Measurements from ENCODE around the gene CREM.

Gene CREM

DNA sequence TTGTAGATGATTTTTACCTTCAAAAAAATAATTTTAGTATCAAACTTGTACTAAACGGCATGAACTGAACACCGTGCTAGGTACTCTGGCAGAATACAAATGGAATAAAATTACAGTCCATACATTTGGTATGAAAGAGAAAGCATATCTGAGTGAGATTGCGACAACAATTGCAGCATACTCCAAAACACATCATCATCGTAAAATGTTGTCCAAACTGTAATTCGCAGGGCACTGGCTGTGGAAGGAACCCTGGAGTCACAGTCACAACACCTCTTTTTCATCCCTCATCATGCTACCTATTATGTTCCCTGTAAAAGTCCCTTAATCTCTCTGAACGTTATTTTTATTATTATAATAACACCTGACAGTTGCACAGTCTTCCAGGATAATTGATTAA is 13.5 kb downstream of the CREM start:
- Histone ChIP-seq H3K4me2 (ENCODE audit: low read depth, low read length, poor library complexity, severe bottlenecking) (no peak overlapping the region), H4K20me1 (ENCODE audit: insufficient read depth, low read length, poor library complexity, severe bottlenecking) (no peaks in the 10 kb centered on the region), H3K27me3 (ENCODE audit: insufficient read depth, low read length, poor library complexity, severe bottlenecking) (no peaks in the 10 kb centered on the region), H3K9me3 (ENCODE audit: insufficient read depth, low read depth, low read length) (no peaks in the 10 kb centered on the region), H3K4me1 (ENCODE audit: insufficient read depth, low read length, poor library complexity, severe bottlenecking) (peaks cover 26% of the 10 kb centered on the region), H2AFZ (ENCODE audit: low read length) (no peak overlapping the region), H3K36me3 (ENCODE audit: insufficient read depth, low read length) (no peaks in the 10 kb centered on the region), H3F3A (ENCODE audit: low read depth) (no peaks in the 10 kb centered on the region), H3K9ac (ENCODE audit: low read depth, low read length, poor library complexity, severe bottlenecking) (no peak overlapping the region), H3K9me2 (replicated peaks; ENCODE audit: low read depth, low read length) (no peaks in the 10 kb centered on the region), H3K4me3 (ENCODE audit: low read length, poor library complexity, severe bottlenecking) (no peak overlapping the region), H3K79me2 (ENCODE audit: insufficient read depth, low read length) (peaks cover 37% of the 10 kb centered on the region; the same call in 1 of the 2 replicates)
- TF ChIP-seq EZH2phosphoT487 (IDR thresholded peaks at IDR 0.05; ENCODE audit: borderline replicate concordance): no peak
- TF ChIP-seq, protein P1, sequence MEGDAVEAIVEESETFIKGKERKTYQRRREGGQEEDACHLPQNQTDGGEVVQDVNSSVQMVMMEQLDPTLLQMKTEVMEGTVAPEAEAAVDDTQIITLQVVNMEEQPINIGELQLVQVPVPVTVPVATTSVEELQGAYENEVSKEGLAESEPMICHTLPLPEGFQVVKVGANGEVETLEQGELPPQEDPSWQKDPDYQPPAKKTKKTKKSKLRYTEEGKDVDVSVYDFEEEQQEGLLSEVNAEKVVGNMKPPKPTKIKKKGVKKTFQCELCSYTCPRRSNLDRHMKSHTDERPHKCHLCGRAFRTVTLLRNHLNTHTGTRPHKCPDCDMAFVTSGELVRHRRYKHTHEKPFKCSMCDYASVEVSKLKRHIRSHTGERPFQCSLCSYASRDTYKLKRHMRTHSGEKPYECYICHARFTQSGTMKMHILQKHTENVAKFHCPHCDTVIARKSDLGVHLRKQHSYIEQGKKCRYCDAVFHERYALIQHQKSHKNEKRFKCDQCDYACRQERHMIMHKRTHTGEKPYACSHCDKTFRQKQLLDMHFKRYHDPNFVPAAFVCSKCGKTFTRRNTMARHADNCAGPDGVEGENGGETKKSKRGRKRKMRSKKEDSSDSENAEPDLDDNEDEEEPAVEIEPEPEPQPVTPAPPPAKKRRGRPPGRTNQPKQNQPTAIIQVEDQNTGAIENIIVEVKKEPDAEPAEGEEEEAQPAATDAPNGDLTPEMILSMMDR (conservative IDR thresholded peaks at IDR 0.05; ENCODE audit: low read length): no peak

DNA sequence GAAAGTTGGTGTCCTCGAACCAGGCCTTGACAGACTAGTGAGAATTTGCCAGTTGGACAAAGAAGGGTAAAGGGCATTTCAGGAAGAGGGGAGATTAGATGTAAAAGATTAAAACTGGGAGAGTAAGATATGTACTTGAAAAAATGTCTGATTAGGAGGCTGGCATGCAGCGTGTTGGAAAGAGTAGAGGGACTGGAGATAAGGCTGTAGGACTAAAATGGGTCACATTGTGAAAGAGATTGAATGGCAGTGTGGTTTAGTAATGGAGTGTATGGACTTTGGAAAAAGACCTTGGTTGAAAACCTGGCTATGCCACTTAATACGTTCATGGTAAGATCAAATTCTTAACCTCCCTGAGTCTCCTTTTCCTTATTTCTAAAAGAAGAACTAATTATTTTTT is 14.1 kb downstream of the CREM start:
- H3K79me2 ChIP-seq (ENCODE audit: insufficient read depth, low read length): peaks cover 33% of the 10 kb centered on the region; the same call in 1 of the 2 replicates
- no peaks in the 10 kb centered on the region for H3K9me3 ChIP-seq (ENCODE audit: insufficient read depth, low read depth, low read length)
- H3K4me2 ChIP-seq (ENCODE audit: low read depth, low read length, poor library complexity, severe bottlenecking): no peak overlapping the region
- H3K36me3 ChIP-seq (ENCODE audit: insufficient read depth, low read length): no peaks in the 10 kb centered on the region
- no peak overlapping the region for H3K9ac ChIP-seq (ENCODE audit: low read depth, low read length, poor library complexity, severe bottlenecking)
- peaks cover 20% of the 10 kb centered on the region for H3K4me1 ChIP-seq (ENCODE audit: insufficient read depth, low read length, poor library complexity, severe bottlenecking)
- H3K4me3 ChIP-seq (ENCODE audit: low read length, poor library complexity, severe bottlenecking): no peak overlapping the region
- H3K9me2 ChIP-seq (replicated peaks; ENCODE audit: low read depth, low read length): no peaks in the 10 kb centered on the region
- TF ChIP-seq, protein P1 (conservative IDR thresholded peaks at IDR 0.05; ENCODE audit: low read length): no peak
- no peak for TF ChIP-seq EZH2phosphoT487 (IDR thresholded peaks at IDR 0.05; ENCODE audit: borderline replicate concordance)
- no peak overlapping the region for H2AFZ ChIP-seq (ENCODE audit: low read length)
- H3F3A ChIP-seq (ENCODE audit: low read depth): no peaks in the 10 kb centered on the region
- no peaks in the 10 kb centered on the region for H4K20me1 ChIP-seq (ENCODE audit: insufficient read depth, low read length, poor library complexity, severe bottlenecking)
- no peaks in the 10 kb centered on the region for H3K27me3 ChIP-seq (ENCODE audit: insufficient read depth, low read length, poor library complexity, severe bottlenecking)

DNA sequence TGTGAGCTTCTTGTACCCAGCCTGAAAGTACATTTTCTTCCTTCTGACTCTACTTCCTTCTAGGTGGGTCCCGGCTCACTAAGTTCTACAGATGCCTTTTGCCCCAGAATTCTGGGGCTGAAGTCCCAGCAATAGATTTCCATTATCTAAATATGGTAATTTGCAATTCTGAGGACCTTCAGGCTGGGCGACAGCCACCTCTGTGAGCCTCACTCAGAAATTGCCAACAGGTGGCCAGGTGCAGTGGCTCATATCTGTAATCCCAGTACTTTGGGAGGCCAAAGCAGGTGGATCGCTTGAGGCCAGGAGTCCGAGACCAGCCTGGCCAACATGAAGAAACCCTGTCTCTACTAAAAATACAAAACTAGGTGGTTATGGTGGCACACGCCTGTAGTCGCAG is 23.7 kb downstream of the CREM start:
- no peaks in the 10 kb centered on the region for H4K20me1 ChIP-seq (ENCODE audit: insufficient read depth, low read length, poor library complexity, severe bottlenecking)
- H3K9ac ChIP-seq (ENCODE audit: low read depth, low read length, poor library complexity, severe bottlenecking): peak overlapping the region; percentile 46
- H3K4me2 ChIP-seq (ENCODE audit: low read depth, low read length, poor library complexity, severe bottlenecking): peak overlapping the region; percentile 72
- peaks cover 24% of the 10 kb centered on the region for H3K4me1 ChIP-seq (ENCODE audit: insufficient read depth, low read length, poor library complexity, severe bottlenecking)
- H3K4me3 ChIP-seq (ENCODE audit: low read length, poor library complexity, severe bottlenecking): peak overlapping the region; percentile 61
- H3K36me3 ChIP-seq (ENCODE audit: insufficient read depth, low read length): no peaks in the 10 kb centered on the region
- no peaks in the 10 kb centered on the region for H3K9me2 ChIP-seq (replicated peaks; ENCODE audit: low read depth, low read length)
- no peaks in the 10 kb centered on the region for H3K27me3 ChIP-seq (ENCODE audit: insufficient read depth, low read length, poor library complexity, severe bottlenecking)
- H3K79me2 ChIP-seq (ENCODE audit: insufficient read depth, low read length): no peaks in the 10 kb centered on the region
- no peak overlapping the region for H2AFZ ChIP-seq (ENCODE audit: low read length)
- peaks cover 12% of the 10 kb centered on the region; the same call in 1 of the 2 replicates for H3F3A ChIP-seq (ENCODE audit: low read depth)
- TF ChIP-seq, protein P1 (conservative IDR thresholded peaks at IDR 0.05; ENCODE audit: low read length): no peak
- TF ChIP-seq EZH2phosphoT487 (IDR thresholded peaks at IDR 0.05; ENCODE audit: borderline replicate concordance): no peak
- H3K9me3 ChIP-seq (ENCODE audit: insufficient read depth, low read depth, low read length): no peaks in the 10 kb centered on the region

Data from Loucy (cell line).